Measurements from ENCODE around the gene GNAS.

GNAS gene

GRCh38 chr20:58876437-58876836, 23.9 kb downstream of the GNAS start:
- DNase-seq (ENCODE audit: extremely low read depth, low read depth): no peak
- no peak for TF ChIP-seq CTCF (IDR thresholded peaks at IDR 0.05; ENCODE audit: low read depth, low read length)

GRCh38 chr20:58877050-58877975, 24.8 kb downstream of the GNAS start:
- DNase-seq (ENCODE audit: extremely low read depth, low read depth): no peak
- no peak for TF ChIP-seq CTCF (IDR thresholded peaks at IDR 0.05; ENCODE audit: low read depth, low read length)

GRCh38 chr20:58877976-58878360, 25.5 kb downstream of the GNAS start:
- DNase-seq (ENCODE audit: extremely low read depth, low read depth): no peak
- TF ChIP-seq CTCF (IDR thresholded peaks at IDR 0.05; ENCODE audit: low read depth, low read length): no peak

GRCh38 chr20:58878399-58878798, 25.9 kb downstream of the GNAS start:
- no peak for TF ChIP-seq CTCF (IDR thresholded peaks at IDR 0.05; ENCODE audit: low read depth, low read length)
- no peak for DNase-seq (ENCODE audit: extremely low read depth, low read depth)

- no peak for DNase-seq (ENCODE audit: extremely low read depth, low read depth)
- TF ChIP-seq CTCF (IDR thresholded peaks at IDR 0.05; ENCODE audit: low read depth, low read length): no peak
These were observed 27.9 kb downstream of the GNAS start for GRCh38 chr20:58880441-58880840.

- no peak; the same call in 1 of the 2 replicates for TF ChIP-seq CTCF (IDR thresholded peaks at IDR 0.05; ENCODE audit: low read depth, low read length)
- no peak for DNase-seq (ENCODE audit: extremely low read depth, low read depth)
These were observed 28.7 kb downstream of the GNAS start for GRCh38 chr20:58880994-58881752.

- TF ChIP-seq CTCF (IDR thresholded peaks at IDR 0.05; ENCODE audit: low read depth, low read length): no peak
- no peak for DNase-seq (ENCODE audit: extremely low read depth, low read depth)
These were observed 30.2 kb downstream of the GNAS start for GRCh38 chr20:58882704-58883089.

All from AG09319 (cell line).